ENCODE results near the gene FZR1.

Gene FZR1

GRCh38 chr19:3505598-3506383 is at the start of gene FZR1:
Gene FZR1 (plus strand): TSS chr19:3506311. CDS start chr19:3522990, 16,679 bp downstream.
- DNase-seq (ENCODE audit: extremely low read depth in 1 of 2, low read depth in 1 of 2), result peak; percentile 98 to 99

- DNase-seq (ENCODE audit: extremely low read depth in 1 of 2, low read depth in 1 of 2), result no peak
These were observed 49.1 kb upstream of the FZR1 start for GRCh38 chr19:3456925-3457527.

GRCh38 chr19:3457528-3458228 is 48.4 kb upstream of the FZR1 start:
- no peak for DNase-seq (ENCODE audit: extremely low read depth in 1 of 2, low read depth in 1 of 2)

GRCh38 chr19:3458229-3459088 is 47.7 kb upstream of the FZR1 start:
- no peak for DNase-seq (ENCODE audit: extremely low read depth in 1 of 2, low read depth in 1 of 2)

GRCh38 chr19:3459089-3459881 is 46.8 kb upstream of the FZR1 start:
- no peak for DNase-seq (ENCODE audit: extremely low read depth in 1 of 2, low read depth in 1 of 2)

GRCh38 chr19:3459965-3460582 is 46.0 kb upstream of the FZR1 start:
- DNase-seq (ENCODE audit: extremely low read depth in 1 of 2, low read depth in 1 of 2), result no peak

- DNase-seq (ENCODE audit: extremely low read depth in 1 of 2, low read depth in 1 of 2), result no peak
These were observed 43.0 kb upstream of the FZR1 start for GRCh38 chr19:3462991-3463713.

- no peak for DNase-seq (ENCODE audit: extremely low read depth in 1 of 2, low read depth in 1 of 2)
These were observed 42.2 kb upstream of the FZR1 start for GRCh38 chr19:3463714-3464586.

GRCh38 chr19:3464587-3465235 is 41.4 kb upstream of the FZR1 start:
- no peak for DNase-seq (ENCODE audit: extremely low read depth in 1 of 2, low read depth in 1 of 2)

GRCh38 chr19:3465552-3465951 is 40.6 kb upstream of the FZR1 start:
- DNase-seq (ENCODE audit: extremely low read depth in 1 of 2, low read depth in 1 of 2), result no peak

GRCh38 chr19:3466635-3467034 is 39.5 kb upstream of the FZR1 start:
- DNase-seq (ENCODE audit: extremely low read depth in 1 of 2, low read depth in 1 of 2), result no peak

- no peak for DNase-seq (ENCODE audit: extremely low read depth in 1 of 2, low read depth in 1 of 2)
These were observed 38.5 kb upstream of the FZR1 start for GRCh38 chr19:3467437-3468198.

GRCh38 chr19:3468211-3468610 is 37.9 kb upstream of the FZR1 start:
- no peak for DNase-seq (ENCODE audit: extremely low read depth in 1 of 2, low read depth in 1 of 2)

- no peak for DNase-seq (ENCODE audit: extremely low read depth in 1 of 2, low read depth in 1 of 2)
These were observed 36.2 kb upstream of the FZR1 start for GRCh38 chr19:3469638-3470499.

- no peak for DNase-seq (ENCODE audit: extremely low read depth in 1 of 2, low read depth in 1 of 2)
These were observed 35.5 kb upstream of the FZR1 start for GRCh38 chr19:3470500-3471128.
